ENCODE results near the gene SLC6A9. TPM values are rescaled to one million over a fixed set of nuclear protein-coding genes. Genes with fewer than 3 reads are reported as not detected.

The SLC6A9 gene
- total RNA-seq, 1 experiment from 2014 or later: 12.8 TPM

DNA sequence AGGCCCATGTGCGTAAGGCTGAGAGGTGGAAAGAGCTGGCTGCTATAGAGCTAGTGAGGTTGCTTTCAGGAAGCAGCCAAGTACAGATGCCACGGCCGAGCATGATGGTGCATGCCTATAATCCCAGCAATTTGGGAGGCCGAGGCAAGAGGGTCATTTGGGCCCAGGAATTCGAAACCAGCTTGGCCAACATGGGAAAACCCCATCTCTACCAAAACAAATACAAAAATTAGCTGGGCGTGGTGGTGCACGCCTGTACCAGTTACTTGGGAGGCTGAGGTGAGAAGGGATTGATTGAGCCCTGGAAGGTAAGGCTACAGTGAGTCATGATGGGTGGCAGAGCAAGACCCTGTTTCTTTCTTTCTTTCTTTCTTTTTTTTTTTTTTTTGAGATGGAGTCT lies 37.2 kb downstream of the SLC6A9 start:
- ATAC-seq (no peak), DNase-seq (ENCODE audit: low read depth, low spot score) (no peak)
- Histone ChIP-seq H4K20me1 (ENCODE audit: insufficient read depth) (no peaks in the 10 kb centered on the region), H3K36me3 (ENCODE audit: control insufficient read depth in 1 of 2, insufficient read depth in 2 of 2, low read length in 2 of 2) (no peaks in the 10 kb centered on the region), H3K9me3 (ENCODE audit: control insufficient read depth in 1 of 2, insufficient read depth in 1 of 2, low read depth in 1 of 2, low read length in 2 of 2) (no peaks in the 10 kb centered on the region), H3K4me3 (replicated peaks in 1 of 2; ENCODE audit: low read depth in 1 of 2, low read length in 2 of 2) (no peak overlapping the region), H3K9me2 (ENCODE audit: insufficient read depth) (no peaks in the 10 kb centered on the region), H3K79me2 (ENCODE audit: insufficient read depth, low read length) (no peaks in the 10 kb centered on the region), H3K9ac (ENCODE audit: low read length) (no peak overlapping the region), H3K4me2 (ENCODE audit: low read length) (no peak overlapping the region), H2AFZ (ENCODE audit: low read depth, low read length, poor library complexity, severe bottlenecking) (no peak overlapping the region), H3K27ac (ENCODE audit: low read depth, low read length) (no peak overlapping the region), H3K27me3 (ENCODE audit: insufficient read depth, low read length) (no peaks in the 10 kb centered on the region), H3K4me1 (ENCODE audit: control insufficient read depth in 1 of 2, insufficient read depth in 2 of 2, low read length in 2 of 2) (peaks cover 10 to 39% of the 10 kb centered on the region in 2 experiments)
- POLR2A ChIA-PET: no interaction called here
- CTCF ChIA-PET: interaction anchor here (0.9 to 3.3 kb wide), 3 partner anchors 13 to 54 kb away, joined by 3 to 13 read pairs (median 7); no protein-coding TSS in a partner anchor
- intact Hi-C loops (cut with micrococcal nuclease): loop anchor here (1.0 to 2.0 kb wide), 2 partner anchors 42 to 53 kb away; no protein-coding TSS in a partner anchor
- no peak for TF ChIP-seq EZH2 (IDR thresholded peaks at IDR 0.05)
- TF ChIP-seq EGR1 (IDR thresholded peaks at IDR 0.05; ENCODE audit: low read depth): no peak
- TF ChIP-seq, protein P1, sequence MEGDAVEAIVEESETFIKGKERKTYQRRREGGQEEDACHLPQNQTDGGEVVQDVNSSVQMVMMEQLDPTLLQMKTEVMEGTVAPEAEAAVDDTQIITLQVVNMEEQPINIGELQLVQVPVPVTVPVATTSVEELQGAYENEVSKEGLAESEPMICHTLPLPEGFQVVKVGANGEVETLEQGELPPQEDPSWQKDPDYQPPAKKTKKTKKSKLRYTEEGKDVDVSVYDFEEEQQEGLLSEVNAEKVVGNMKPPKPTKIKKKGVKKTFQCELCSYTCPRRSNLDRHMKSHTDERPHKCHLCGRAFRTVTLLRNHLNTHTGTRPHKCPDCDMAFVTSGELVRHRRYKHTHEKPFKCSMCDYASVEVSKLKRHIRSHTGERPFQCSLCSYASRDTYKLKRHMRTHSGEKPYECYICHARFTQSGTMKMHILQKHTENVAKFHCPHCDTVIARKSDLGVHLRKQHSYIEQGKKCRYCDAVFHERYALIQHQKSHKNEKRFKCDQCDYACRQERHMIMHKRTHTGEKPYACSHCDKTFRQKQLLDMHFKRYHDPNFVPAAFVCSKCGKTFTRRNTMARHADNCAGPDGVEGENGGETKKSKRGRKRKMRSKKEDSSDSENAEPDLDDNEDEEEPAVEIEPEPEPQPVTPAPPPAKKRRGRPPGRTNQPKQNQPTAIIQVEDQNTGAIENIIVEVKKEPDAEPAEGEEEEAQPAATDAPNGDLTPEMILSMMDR (IDR thresholded peaks at IDR 0.05 in 2 of 3, conservative IDR thresholded peaks at IDR 0.05 in 1 of 3; ENCODE audit: borderline replicate concordance in 1 of 3, insufficient read depth in 1 of 3, low read depth in 2 of 3, low read length in 2 of 3): no peak
- TF ChIP-seq CBX3 (IDR thresholded peaks at IDR 0.05; ENCODE audit: low read depth): no peak
- no peak for TF ChIP-seq ZBTB33 (IDR thresholded peaks at IDR 0.05; ENCODE audit: extremely low read depth, insufficient replicate concordance, low read length)
- TF ChIP-seq POLR2A (IDR thresholded peaks at IDR 0.05; ENCODE audit: borderline replicate concordance, extremely low read depth, insufficient read depth, insufficient read length): no peak
- TF ChIP-seq FOSL1 (IDR thresholded peaks at IDR 0.05; ENCODE audit: low read depth): no peak
- TF ChIP-seq POLR2AphosphoS5 (IDR thresholded peaks at IDR 0.05; ENCODE audit: low read depth, low read length): no peak
- TF ChIP-seq CEBPB (IDR thresholded peaks at IDR 0.05; ENCODE audit: low read depth): no peak
- no peak for TF ChIP-seq SRF (IDR thresholded peaks at IDR 0.05; ENCODE audit: low read depth)
- TF ChIP-seq SP1 (IDR thresholded peaks at IDR 0.05; ENCODE audit: low read depth): no peak
- TF ChIP-seq ELF1 (IDR thresholded peaks at IDR 0.05; ENCODE audit: borderline replicate concordance, low read depth): no peak
- no peak for TF ChIP-seq ZFX (IDR thresholded peaks at IDR 0.05)
- TF ChIP-seq EZH2phosphoT487 (IDR thresholded peaks at IDR 0.05; ENCODE audit: borderline replicate concordance): no peak
- no peak for TF ChIP-seq JUND (IDR thresholded peaks at IDR 0.05)
- no peak for TF ChIP-seq TCF7L2 (IDR thresholded peaks at IDR 0.05; ENCODE audit: borderline replicate concordance, extremely low read depth, insufficient read depth, insufficient read length)
- no peak for TF ChIP-seq YY1 (IDR thresholded peaks at IDR 0.05; ENCODE audit: extremely low read depth, insufficient replicate concordance, low read depth, low read length)
- no peak for TF ChIP-seq ATF3 (IDR thresholded peaks at IDR 0.05)
- no TSS peak for BruUV-seq (replicated peaks)
- RAD21 ChIA-PET (ENCODE audit: low non-redundant PET in 1 of 2, low total read pairs in 2 of 2, uncharacterized antibody in 2 of 2, unreplicated experiment in 2 of 2): interaction anchor here in 1 of 2 experiments (0.9 kb wide), 1 partner anchor 54 kb away, joined by 3 read pairs; no protein-coding TSS in a partner anchor

Data from HCT116 (cell line).